MM.1S (cell line): ENCODE data around the gene ZNF593OS.

Experiments
- DNase-seq: peaks from one replicate; pipeline ENCODE4 v3.0.0-alpha.2; 2015
- H2AFZ ChIP-seq: fragments of 300-600 bp; sonication (generic); 2 replicates; pipeline ENCODE4 v1.6.0; 2016; ENCODE audit warnings: antibody characterized with exemption, low read length
- H3F3A ChIP-seq: fragments of 300-600 bp; sonication (generic); 2 replicates; pipeline ENCODE4 v1.6.1; 2016; ENCODE audit warnings: mild to moderate bottlenecking, antibody characterized with exemption, low read length, moderate library complexity, mixed read lengths; ENCODE audit not compliant: insufficient read depth
- H3K27ac ChIP-seq: fragments of 300-600 bp; sonication (generic); 2 replicates; pipeline ENCODE4 v1.5.1; 2016; ENCODE audit warnings: mild to moderate bottlenecking, low read length
- H3K27me3 ChIP-seq: fragments of 300-600 bp; sonication (generic); replicated peaks from 2 replicates; pipeline ENCODE4 v1.6.0; 2016; ENCODE audit warnings: low read length; ENCODE audit not compliant: insufficient read depth
- H3K36me3 ChIP-seq: fragments of 300-600 bp; sonication (generic); replicated peaks from 2 replicates; pipeline ENCODE4 v1.6.1; 2016; ENCODE audit warnings: mild to moderate bottlenecking, low read length, mixed read lengths; ENCODE audit not compliant: insufficient read depth
- H3K4me1 ChIP-seq: fragments of 300-600 bp; sonication (generic); 2 replicates; pipeline ENCODE4 v1.6.1; 2016; ENCODE audit warnings: low read length, mixed read lengths
- H3K4me2 ChIP-seq: fragments of 300-600 bp; sonication (generic); 2 replicates; pipeline ENCODE4 v1.6.0; 2016; ENCODE audit warnings: low read depth, low read length
- H3K4me3 ChIP-seq: fragments of 300-600 bp; sonication (generic); 2 replicates; pipeline ENCODE4 v1.5.1; 2016; ENCODE audit warnings: low read length, mixed read lengths
- H3K79me2 ChIP-seq: fragments of 300-600 bp; sonication (generic); 2 replicates; pipeline ENCODE4 v1.6.1; 2016; ENCODE audit warnings: mixed run types, low read length, mixed read lengths
- H3K9ac ChIP-seq: fragments of 300-600 bp; sonication (generic); 2 replicates; pipeline ENCODE4 v1.6.1; 2016; ENCODE audit warnings: low read length, mixed read lengths
- H3K9me2 ChIP-seq: fragments of 300-600 bp; sonication (generic); replicated peaks from 2 replicates; pipeline ENCODE4 v1.6.1; 2016; ENCODE audit warnings: mild to moderate bottlenecking, low read length, mixed read lengths; ENCODE audit not compliant: insufficient read depth
- H3K9me3 ChIP-seq: fragments of 300-600 bp; sonication (generic); replicated peaks from 2 replicates; pipeline ENCODE4 v1.6.1; 2016; ENCODE audit warnings: mild to moderate bottlenecking, low read length, mixed read lengths; ENCODE audit not compliant: insufficient read depth
- H4K20me1 ChIP-seq: fragments of 300-600 bp; sonication (generic); 2 replicates; pipeline ENCODE4 v1.6.1; 2016; ENCODE audit warnings: mild to moderate bottlenecking, low read length, moderate library complexity, mixed read lengths; ENCODE audit not compliant: insufficient read depth
- CTCF ChIP-seq: fragments of 300-600 bp; sonication (generic); IDR thresholded peaks from 2 replicates; pipeline ENCODE4 v1.5.1; 2016; ENCODE audit warnings: antibody characterized with exemption, low read length, mixed read lengths
- EZH2 ChIP-seq: fragments of 300-600 bp; sonication (generic); optimal IDR thresholded peaks from 2 replicates; pipeline ENCODE3; 2017; ENCODE audit warnings: low read depth, mild to moderate bottlenecking, antibody characterized with exemption, low read length, mixed read lengths
- EZH2phosphoT487 ChIP-seq: fragments of 300-600 bp; sonication (generic); IDR thresholded peaks from 2 replicates; pipeline ENCODE4 v1.6.1; 2018; ENCODE audit warnings: antibody characterized with exemption, low read length

The ZNF593OS gene

DNA sequence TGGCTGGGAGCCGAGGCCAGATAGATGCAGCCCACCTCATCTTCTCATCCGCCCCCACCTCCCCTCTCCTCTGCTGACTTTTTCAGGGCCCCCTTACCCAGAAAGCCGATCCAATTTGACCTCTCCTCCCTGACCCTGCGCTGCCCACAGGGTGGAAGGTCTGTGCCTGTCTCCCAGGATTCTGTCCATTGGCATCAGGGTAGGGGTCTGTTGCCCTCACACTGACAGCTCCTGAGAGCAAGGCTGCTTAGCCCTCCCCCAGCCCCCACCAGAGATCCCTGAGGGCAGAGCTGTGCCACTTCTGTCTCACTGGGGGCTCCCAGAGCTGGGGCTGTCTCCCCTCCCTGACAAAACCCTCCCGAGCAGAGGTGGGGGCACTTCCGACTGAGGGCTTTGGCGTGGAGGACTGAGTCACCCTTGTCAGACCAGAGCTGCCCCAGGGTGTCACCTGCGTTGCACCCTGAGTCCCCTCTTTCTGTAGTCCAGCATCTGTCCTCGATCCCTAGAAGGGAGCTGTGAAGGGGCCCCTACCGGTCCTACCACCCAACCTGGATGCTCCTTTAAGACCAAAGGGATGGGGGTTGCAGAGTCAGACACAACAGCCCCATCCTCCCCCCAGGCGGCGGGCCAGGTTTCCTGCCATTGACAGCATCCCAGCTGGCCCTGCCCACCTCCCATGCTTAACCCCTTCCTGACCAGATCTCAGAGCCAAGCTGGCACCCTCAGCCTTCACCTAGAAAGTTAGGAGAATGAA, 15.2 kb downstream of the ZNF593OS start:
- Histone ChIP-seq H3K4me2 (no peak overlapping the region), H3F3A (no peaks in the 10 kb centered on the region), H2AFZ (no peak overlapping the region), H3K9ac (no peak overlapping the region), H3K36me3 (no peaks in the 10 kb centered on the region), H3K4me3 (no peak overlapping the region), H3K9me2 (no peaks in the 10 kb centered on the region), H4K20me1 (no peaks in the 10 kb centered on the region), H3K79me2 (no peaks in the 10 kb centered on the region), H3K4me1 (peaks cover 5% of the 10 kb centered on the region; the same call in 1 of the 2 replicates), H3K9me3 (no peaks in the 10 kb centered on the region), H3K27ac (no peak overlapping the region), H3K27me3 (peaks cover 8% of the 10 kb centered on the region)
- TF ChIP-seq EZH2phosphoT487, result no peak
- TF ChIP-seq EZH2, result no peak
- no peak for TF ChIP-seq CTCF
- DNase-seq, result no peak

DNA sequence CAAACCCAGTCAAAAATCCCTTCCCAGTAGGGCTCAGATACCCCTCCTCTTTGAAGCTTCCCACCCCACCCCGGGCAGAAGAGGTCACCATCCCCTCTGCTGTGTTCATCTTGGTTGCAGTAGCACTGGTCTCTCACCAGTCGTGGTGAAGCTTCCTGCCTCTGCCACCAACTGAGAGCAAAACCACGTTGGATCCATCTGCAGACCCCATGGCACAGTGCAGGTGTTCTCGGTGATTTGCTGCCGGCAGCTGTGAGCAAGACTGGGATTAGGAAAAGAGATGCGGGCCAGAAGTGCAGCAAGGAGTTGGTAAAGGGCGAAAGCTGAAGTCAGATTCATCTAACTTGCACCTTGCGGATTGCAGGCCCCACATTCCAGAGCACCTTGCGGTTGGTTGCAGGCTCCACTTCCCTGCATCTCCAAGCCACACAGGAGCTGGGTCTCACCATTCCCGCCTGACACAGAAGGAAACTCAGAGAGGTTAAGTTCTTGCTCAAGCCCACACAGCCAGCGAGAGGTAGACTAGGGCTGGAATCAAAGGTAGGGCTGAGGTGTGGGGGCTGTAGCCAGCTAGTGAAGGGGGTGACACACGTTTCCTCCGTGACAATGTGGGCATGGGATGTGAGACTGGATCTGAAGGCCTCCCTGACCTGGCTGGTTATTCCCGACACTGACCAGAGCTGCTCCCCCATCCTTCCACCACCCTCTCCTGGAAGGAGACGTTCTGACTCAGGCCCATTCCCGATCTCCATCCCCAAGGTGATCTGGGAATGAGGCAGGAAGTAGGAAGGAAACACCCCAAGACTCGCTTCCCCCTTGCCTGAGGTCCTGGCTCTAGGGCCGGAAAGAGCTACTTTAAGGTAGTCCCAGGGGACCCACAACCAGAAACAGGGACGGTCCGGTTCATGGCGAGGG, 16.0 kb downstream of the ZNF593OS start:
- no peaks in the 10 kb centered on the region for H3K9me2 ChIP-seq
- no peak overlapping the region for H3K4me2 ChIP-seq
- no peak overlapping the region for H3K27ac ChIP-seq
- H4K20me1 ChIP-seq, result no peaks in the 10 kb centered on the region
- no peaks in the 10 kb centered on the region for H3K9me3 ChIP-seq
- no peak overlapping the region for H3K9ac ChIP-seq
- no peaks in the 10 kb centered on the region for H3K4me1 ChIP-seq
- no peaks in the 10 kb centered on the region for H3F3A ChIP-seq
- H3K4me3 ChIP-seq, result no peak overlapping the region
- DNase-seq, result no peak
- H2AFZ ChIP-seq, result no peak overlapping the region
- no peaks in the 10 kb centered on the region for H3K36me3 ChIP-seq
- no peaks in the 10 kb centered on the region; the same call in 1 of the 2 replicates for H3K27me3 ChIP-seq
- no peak for TF ChIP-seq EZH2
- TF ChIP-seq EZH2phosphoT487, result no peak
- no peak for TF ChIP-seq CTCF
- no peaks in the 10 kb centered on the region for H3K79me2 ChIP-seq

DNA sequence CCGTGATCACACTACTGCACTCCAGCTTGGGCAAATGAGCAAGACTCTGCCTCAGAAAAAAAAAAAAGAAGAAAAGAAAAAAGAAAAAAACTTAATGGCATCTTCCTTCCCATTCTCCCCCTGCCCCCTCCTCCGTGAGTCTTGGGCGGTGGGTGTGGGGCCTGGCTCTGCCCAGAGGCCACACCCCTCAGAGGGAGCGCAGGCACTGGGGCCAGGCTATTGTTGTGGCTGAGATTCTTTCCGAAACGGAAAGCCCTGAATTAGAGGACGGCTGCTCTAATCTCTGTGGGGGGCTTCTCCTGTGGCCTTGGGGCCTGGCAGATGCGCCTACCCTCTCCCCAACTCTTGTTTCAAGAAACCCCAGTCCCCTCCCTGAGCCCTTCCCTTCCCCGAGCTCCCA, 16.9 kb downstream of the ZNF593OS start:
- no peak overlapping the region for H3K27ac ChIP-seq
- TF ChIP-seq EZH2 (no peak), EZH2phosphoT487 (no peak), CTCF (no peak)
- no peaks in the 10 kb centered on the region for H3K79me2 ChIP-seq
- no peak overlapping the region for H3K9ac ChIP-seq
- no peaks in the 10 kb centered on the region for H3K36me3 ChIP-seq
- H3K4me1 ChIP-seq, result no peaks in the 10 kb centered on the region
- H3K4me2 ChIP-seq, result no peak overlapping the region
- no peak for DNase-seq
- H3K4me3 ChIP-seq, result no peak overlapping the region
- no peaks in the 10 kb centered on the region for H3K9me3 ChIP-seq
- no peaks in the 10 kb centered on the region; the same call in 1 of the 2 replicates for H3K27me3 ChIP-seq
- H3K9me2 ChIP-seq, result no peaks in the 10 kb centered on the region
- no peaks in the 10 kb centered on the region for H4K20me1 ChIP-seq
- no peaks in the 10 kb centered on the region for H3F3A ChIP-seq
- H2AFZ ChIP-seq, result no peak overlapping the region
